HepG2 (cell line): ENCODE data around the gene TMEM170B. TPM values are rescaled to one million over a fixed set of nuclear protein-coding genes. Genes with fewer than 3 reads are reported as not detected.

Experiments
- ATAC-seq: fragments of 200-7000 bp; cut with Tn5 transposase; 3 replicates; pipeline ENCODE4 v1.9.1; 2020; ENCODE audit warnings: mild to moderate bottlenecking, moderate library complexity
- BruUV-seq: library from RNA; stranded (reverse); fragments of 400-500 nt; replicated peaks from 2 replicates; lab custom pipeline; 2021; lab: Mats Ljungman, UMichigan
- CTCF ChIA-PET: fragments of 300-600 bp; formaldehyde crosslinking; extraction: SDS; loops from one replicate; lab custom pipeline; 2021; ENCODE audit warnings: low total read pairs, inconsistent platforms, low intra/inter-chr PET ratio; lab: Yijun Ruan, JAX
- POLR2A ChIA-PET: fragments of 350-600 bp; sonication (Branson Sonifier 250); formaldehyde crosslinking; loops from one replicate; lab custom pipeline; 2020; ENCODE audit warnings: antibody characterized with exemption, inconsistent platforms; lab: Yijun Ruan, JAX
- DNase-seq: peaks from one replicate; pipeline ENCODE4 v3.0.0-alpha.2; 2015; ENCODE audit warnings: low spot score
- FAIRE-seq: peaks from 3 replicates; lab custom pipeline; 2011; peaks lifted over from hg19 to GRCh38; lab: Jason Lieb, UNC
- H2AFZ ChIP-seq: one replicate; pipeline ENCODE4 v1.6.1; 2011; ENCODE audit warnings: low read length, inconsistent platforms
- H3K27ac ChIP-seq: fragments of 300-600 bp; 3 replicates; pipeline ENCODE4 v1.8.0; 2011; ENCODE audit warnings: mixed run types, mild to moderate bottlenecking, mixed read lengths, low read length, inconsistent platforms; ENCODE audit not compliant: insufficient read depth; ENCODE audit errors: extremely low read length
- H3K27me3 ChIP-seq, 2 experiments: fragments of 200-600 bp in 1 of 2; 2 replicates in 1 of 2; 3 replicates in 1 of 2; pipeline versions ENCODE4 v1.6.0 to v1.8.0; 2011; ENCODE audit warnings: low read length in 2 of 2, mild to moderate bottlenecking in 2 of 2, moderate library complexity in 2 of 2, inconsistent platforms in 1 of 2; ENCODE audit not compliant: insufficient read depth in 2 of 2, control insufficient read depth in 1 of 2
- H3K36me3 ChIP-seq, 2 experiments: fragments of 200-600 bp in 1 of 2; replicated peaks in 1 of 2; 2 replicates in 1 of 2; 3 replicates in 1 of 2; pipeline versions ENCODE4 v1.5.1 to v1.8.0; 2011; ENCODE audit warnings: low read length in 2 of 2, inconsistent platforms in 1 of 2; ENCODE audit not compliant: insufficient read depth in 2 of 2, control insufficient read depth in 1 of 2
- H3K4me1 ChIP-seq: 2 replicates; pipeline ENCODE4 v1.5.1; 2012; ENCODE audit warnings: low read length, inconsistent platforms; ENCODE audit not compliant: insufficient read depth
- H3K4me2 ChIP-seq: 2 replicates; pipeline ENCODE4 v1.6.0; 2011; ENCODE audit warnings: low read depth, low read length, inconsistent platforms
- H3K4me3 ChIP-seq, 3 experiments: fragments of 200-600 bp in 1 of 3; sonication (generic), shearing (Covaris generic) in 1 of 3; replicated peaks in 1 of 3; 2 replicates each; pipeline ENCODE4 v1.5.1; 2011 to 2016; ENCODE audit warnings: low read length in 3 of 3, inconsistent platforms in 2 of 3, low read depth in 2 of 3, mild to moderate bottlenecking in 2 of 3, control low read depth in 1 of 3, mixed read lengths in 1 of 3; ENCODE audit not compliant: insufficient read depth in 1 of 3
- H3K79me2 ChIP-seq: one replicate; pipeline ENCODE4 v1.6.1; 2011; ENCODE audit warnings: low read length, inconsistent platforms; ENCODE audit not compliant: insufficient read depth
- H3K9ac ChIP-seq: 2 replicates; pipeline ENCODE4 v1.6.0; 2011; ENCODE audit warnings: mild to moderate bottlenecking, low read depth, low read length, inconsistent platforms; ENCODE audit not compliant: insufficient read depth
- H3K9me3 ChIP-seq: 2 replicates; pipeline ENCODE4 v1.5.1; 2012; ENCODE audit warnings: mild to moderate bottlenecking, low read length
- H4K20me1 ChIP-seq: 2 replicates; pipeline ENCODE4 v1.6.0; 2011; ENCODE audit warnings: inconsistent platforms, mild to moderate bottlenecking, low read length, moderate library complexity; ENCODE audit not compliant: insufficient read depth
- FOXP4 ChIP-seq: sonication (generic); formaldehyde crosslinking; IDR thresholded peaks from 2 replicates; pipeline ENCODE4 v1.4.0; 2020; ENCODE audit warnings: missing genetic modification reagents
- HMGXB4 ChIP-seq, 2 experiments: sonication (generic) in 1 of 2; formaldehyde crosslinking in 1 of 2; IDR thresholded peaks; 2 replicates each; pipeline versions ENCODE4 v1.4.0 to v1.6.1; 2018 to 2020; ENCODE audit warnings: missing genetic modification reagents in 2 of 2, borderline replicate concordance in 1 of 2, low read depth in 1 of 2, mild to moderate bottlenecking in 1 of 2, missing biosample characterization in 1 of 2
- ZNF563 ChIP-seq: sonication (generic); formaldehyde crosslinking; IDR thresholded peaks from 2 replicates; pipeline ENCODE4 v1.8.0; 2022; ENCODE audit warnings: mild to moderate bottlenecking, moderate library complexity, missing genetic modification reagents
- WGBS: methylation state at CpG from one replicate; pipeline ENCODE4 v1.1.6; 2017; ENCODE audit warnings: low lambda C conversion rate; 5-methylcytosine and 5-hydroxymethylcytosine counted together
- in situ Hi-C: cut with HindIII; loops from 2 replicates; pipeline ENCODE4 v1.10.0; 2017; ENCODE audit warnings: low pct_unique_long_range_greater_than_20kb; ENCODE audit not compliant: extremely low pct_ligation_motif_present
- intact Hi-C: fragments of 100-400 bp; cut with micrococcal nuclease; formaldehyde crosslinking; loops from one replicate; pipeline ENCODE4 v1.10.0; 2022; ENCODE audit not compliant: unreplicated experiment
- polyA plus RNA-seq, 8 experiments: library from polyadenylated mRNA; depleted of rRNA in 3 of 8; stranded (reverse) in 7 of 8; unstranded in 1 of 8; fragments of >200 nt; fragmentation: Illumina TruSeq in 4 of 8; extraction: Trizol in 4 of 8; gene quantifications; 2 replicates each; pipeline versions ENCODE4 v1.2.1 to v1.2.3, GENCODE V29; 2011 to 2016; ENCODE audit warnings: low read depth in 4 of 8, missing spikeins in 1 of 8, mixed read lengths in 1 of 8; ENCODE audit not compliant: insufficient read depth in 1 of 8
- total RNA-seq, 5 experiments: library from RNA; depleted of rRNA; stranded (reverse); fragments of >200 nt; fragmentation: Illumina TruSeq; extraction: Trizol; gene quantifications; 2 replicates each; pipeline ENCODE4 v1.2.3, GENCODE V29; 2016; ENCODE audit warnings: low read depth in 1 of 5
- TF ChIP-seq, protein P1 (sequence below): sonication (generic); formaldehyde crosslinking; IDR thresholded peaks from 2 replicates; pipeline ENCODE4 v1.8.0; 2022; ENCODE audit warnings: mild to moderate bottlenecking, missing genetic modification reagents; ENCODE audit not compliant: insufficient replicate concordance
- TF ChIP-seq, protein P2 (sequence below): IDR thresholded peaks from 2 replicates; pipeline ENCODE4 v1.6.1; 2016; ENCODE audit warnings: missing compliant biosample characterization, missing genetic modification reagents, borderline replicate concordance

Gene TMEM170B
- total and polyA plus RNA-seq, 2 of the 13 experiments (the other 11 are each of a cell fraction or from before 2014, with no cell fraction given), result 3.3 to 9.4 TPM

DNA sequence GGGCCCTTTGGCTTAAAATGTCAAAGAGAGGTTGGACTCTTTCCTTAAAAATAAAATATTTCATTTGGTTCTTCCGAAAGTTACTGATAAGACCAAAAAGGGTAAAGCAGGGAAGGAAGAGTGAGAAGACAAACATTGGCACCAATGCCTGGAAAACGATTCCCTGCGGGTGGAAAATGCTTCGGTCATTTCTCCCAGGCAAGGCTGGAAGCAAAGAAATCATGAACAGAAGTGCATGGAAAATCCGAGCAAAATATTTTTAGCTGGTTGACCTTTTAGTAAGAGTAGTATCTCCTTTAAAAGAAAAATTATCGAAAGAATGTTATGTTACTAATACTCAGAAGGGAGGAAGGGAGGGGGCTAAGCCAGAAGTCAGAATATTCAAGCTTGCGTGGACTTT is 62.7 kb downstream of the TMEM170B start:
- no peaks in the 10 kb centered on the region for H3K79me2 ChIP-seq
- no peak overlapping the region for H3K4me3 ChIP-seq
- no TSS peak for BruUV-seq
- no peak overlapping the region for H3K4me2 ChIP-seq
- H3K27me3 ChIP-seq, result peaks cover 0 to 12% of the 10 kb centered on the region in 2 experiments; a peak in 3 of 5 replicates
- CTCF ChIA-PET, result no interaction called here
- H3K9ac ChIP-seq, result no peak overlapping the region
- H2AFZ ChIP-seq, result no peak overlapping the region
- H3K36me3 ChIP-seq, result no peaks in the 10 kb centered on the region
- TF ChIP-seq, protein P1, sequence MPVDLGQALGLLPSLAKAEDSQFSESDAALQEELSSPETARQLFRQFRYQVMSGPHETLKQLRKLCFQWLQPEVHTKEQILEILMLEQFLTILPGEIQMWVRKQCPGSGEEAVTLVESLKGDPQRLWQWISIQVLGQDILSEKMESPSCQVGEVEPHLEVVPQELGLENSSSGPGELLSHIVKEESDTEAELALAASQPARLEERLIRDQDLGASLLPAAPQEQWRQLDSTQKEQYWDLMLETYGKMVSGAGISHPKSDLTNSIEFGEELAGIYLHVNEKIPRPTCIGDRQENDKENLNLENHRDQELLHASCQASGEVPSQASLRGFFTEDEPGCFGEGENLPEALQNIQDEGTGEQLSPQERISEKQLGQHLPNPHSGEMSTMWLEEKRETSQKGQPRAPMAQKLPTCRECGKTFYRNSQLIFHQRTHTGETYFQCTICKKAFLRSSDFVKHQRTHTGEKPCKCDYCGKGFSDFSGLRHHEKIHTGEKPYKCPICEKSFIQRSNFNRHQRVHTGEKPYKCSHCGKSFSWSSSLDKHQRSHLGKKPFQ (CRISPR knock-in tag), result no peak
- TF ChIP-seq, protein P2, sequence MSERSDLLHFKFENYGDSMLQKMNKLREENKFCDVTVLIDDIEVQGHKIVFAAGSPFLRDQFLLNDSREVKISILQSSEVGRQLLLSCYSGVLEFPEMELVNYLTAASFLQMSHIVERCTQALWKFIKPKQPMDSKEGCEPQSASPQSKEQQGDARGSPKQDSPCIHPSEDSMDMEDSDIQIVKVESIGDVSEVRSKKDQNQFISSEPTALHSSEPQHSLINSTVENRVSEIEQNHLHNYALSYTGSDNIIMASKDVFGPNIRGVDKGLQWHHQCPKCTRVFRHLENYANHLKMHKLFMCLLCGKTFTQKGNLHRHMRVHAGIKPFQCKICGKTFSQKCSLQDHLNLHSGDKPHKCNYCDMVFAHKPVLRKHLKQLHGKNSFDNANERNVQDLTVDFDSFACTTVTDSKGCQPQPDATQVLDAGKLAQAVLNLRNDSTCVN, result no peak
- TF ChIP-seq ZNF563 (CRISPR knock-in tag), result no peak
- no peak for TF ChIP-seq HMGXB4 (CRISPR knock-in tag; IDR thresholded peaks at IDR 0.05; ENCODE audit: borderline replicate concordance in 1 of 2, low read depth in 1 of 2)
- no peak for TF ChIP-seq FOXP4 (CRISPR knock-in tag)
- TF ChIP-seq, all 625 proteins: peak for 0
- H3K9me3 ChIP-seq, result no peaks in the 10 kb centered on the region
- ATAC-seq, result no peak
- POLR2A ChIA-PET, result no interaction called here
- H4K20me1 ChIP-seq, result no peaks in the 10 kb centered on the region
- peaks cover 19% of the 10 kb centered on the region for H3K4me1 ChIP-seq
- no peak overlapping the region for H3K27ac ChIP-seq
- in situ Hi-C loops, result no loop called here
- no peak for FAIRE-seq
- intact Hi-C loops, result no loop called here
- DNase-seq, result no peak
- 73% methylated on average over 7 of the region's 7 CpGs for WGBS
